22Rv1 (cell line): ENCODE results near the gene ASTN2.
"Not testable (repeated sequence)": the region's sequence is repeated elsewhere in the genome, so short reads cannot be mapped to it uniquely, and the experiment has no call there.

ENCODE experiments used
- H3K27ac ChIP-seq: fragments of 450-650 bp; 2 replicates; pipeline ENCODE4 v1.5.1; 2017
- CTCF ChIP-seq: fragments of 450-650 bp; IDR thresholded peaks from 2 replicates; pipeline ENCODE4 v1.5.1; 2017; ENCODE audit warnings: mild to moderate bottlenecking
- ZFX ChIP-seq: fragments of 450-650 bp; IDR thresholded peaks from 2 replicates; pipeline ENCODE4 v1.6.1; 2017; ENCODE audit warnings: antibody characterized with exemption, borderline replicate concordance

Gene ASTN2

GRCh38 chr9:116465576-116466270 lies 949.1 kb downstream of the ASTN2 start:
- TF ChIP-seq ZFX (no peak), CTCF (no peak)
- H3K27ac ChIP-seq: no peak overlapping the region

GRCh38 chr9:116464987-116465571 lies 949.8 kb downstream of the ASTN2 start:
- TF ChIP-seq CTCF (no peak), ZFX (no peak)
- no peak overlapping the region for H3K27ac ChIP-seq

- TF ChIP-seq ZFX: no peak
- TF ChIP-seq CTCF: no peak
- no peak overlapping the region for H3K27ac ChIP-seq
Observed at GRCh38 chr9:116464423-116464822, 950.4 kb downstream of the ASTN2 start.

- no peak for TF ChIP-seq ZFX
- TF ChIP-seq CTCF: no peak
- H3K27ac ChIP-seq: no peak overlapping the region
Observed at GRCh38 chr9:116461632-116462031, 953.2 kb downstream of the ASTN2 start.

- H3K27ac ChIP-seq: no peak overlapping the region
- TF ChIP-seq CTCF (no peak), ZFX (no peak)
Observed at GRCh38 chr9:116460026-116460425, 954.8 kb downstream of the ASTN2 start.

- H3K27ac ChIP-seq: no peak overlapping the region
- TF ChIP-seq CTCF (no peak), ZFX (no peak)
Observed at GRCh38 chr9:116459576-116459975, 955.3 kb downstream of the ASTN2 start.

- H3K27ac ChIP-seq: no peak overlapping the region
- TF ChIP-seq CTCF (no peak), ZFX (no peak)
Observed at GRCh38 chr9:116456490-116457088, 958.3 kb downstream of the ASTN2 start.

GRCh38 chr9:116454539-116454938 lies 960.3 kb downstream of the ASTN2 start:
- H3K27ac ChIP-seq: not testable (repeated sequence)
